HG02938 (cell line): ENCODE data around the gene CLTCL1.

ENCODE experiments used
- ATAC-seq: cut with Tn5 transposase; IDR thresholded peaks from one replicate; pipeline ENCODE4 v1.9.1; 2021; ENCODE audit warnings: mild to moderate bottlenecking, moderate library complexity; ENCODE audit not compliant: unreplicated experiment

Gene CLTCL1

DNA sequence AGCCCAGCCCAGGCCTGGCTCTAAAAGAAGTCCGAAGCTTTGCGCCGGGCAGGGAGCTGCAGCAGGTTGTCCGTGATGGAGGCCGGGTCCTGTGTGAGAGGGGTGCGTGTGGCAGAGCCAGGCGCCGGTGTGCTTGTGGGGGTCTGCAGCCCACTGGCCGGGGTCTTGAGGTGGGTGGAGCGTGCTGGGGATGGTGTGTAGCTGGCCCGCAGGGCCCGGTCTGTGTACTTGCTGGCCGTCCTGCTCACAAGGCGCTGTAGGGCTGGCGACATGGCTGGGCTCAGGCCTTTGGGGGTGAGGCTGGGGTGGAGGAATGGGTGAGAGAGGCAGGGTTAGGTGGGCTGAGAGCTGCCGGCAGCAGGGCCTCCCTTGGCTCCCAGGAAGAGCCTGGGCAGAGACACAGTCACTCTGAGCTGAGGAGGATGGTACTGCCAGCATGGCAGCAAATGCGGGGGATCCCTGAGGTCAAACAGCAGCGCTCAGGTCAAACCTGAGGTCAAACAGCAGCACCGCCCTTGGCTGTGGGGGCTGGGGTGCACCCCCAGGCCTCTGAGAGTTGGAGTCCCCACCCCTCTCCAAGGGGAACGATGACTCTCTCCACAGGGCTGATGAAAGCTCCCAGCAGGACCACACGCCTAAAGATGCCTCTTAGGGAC, 157.2 kb downstream of the CLTCL1 start:
- ATAC-seq = no peak

DNA sequence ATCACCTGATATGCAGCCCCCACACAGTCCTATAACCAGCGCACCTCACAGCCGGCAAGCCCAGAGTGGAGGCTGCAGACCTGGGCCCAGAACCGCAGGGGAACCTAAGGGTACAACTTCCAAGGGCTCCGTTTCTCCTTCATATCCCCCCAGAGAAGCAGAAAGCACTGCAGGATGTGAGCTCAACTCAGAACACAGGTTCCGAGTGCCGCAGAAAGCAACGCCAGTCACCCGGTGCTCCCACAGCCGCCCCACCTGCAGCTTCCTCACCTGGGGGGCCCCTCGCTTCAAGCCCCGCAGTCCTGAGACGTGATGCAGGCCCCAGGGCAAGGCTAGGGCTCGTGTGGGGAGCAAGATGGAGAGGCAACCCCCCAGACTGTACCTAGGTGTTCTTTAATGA, 158.0 kb downstream of the CLTCL1 start:
- ATAC-seq = no peak

DNA sequence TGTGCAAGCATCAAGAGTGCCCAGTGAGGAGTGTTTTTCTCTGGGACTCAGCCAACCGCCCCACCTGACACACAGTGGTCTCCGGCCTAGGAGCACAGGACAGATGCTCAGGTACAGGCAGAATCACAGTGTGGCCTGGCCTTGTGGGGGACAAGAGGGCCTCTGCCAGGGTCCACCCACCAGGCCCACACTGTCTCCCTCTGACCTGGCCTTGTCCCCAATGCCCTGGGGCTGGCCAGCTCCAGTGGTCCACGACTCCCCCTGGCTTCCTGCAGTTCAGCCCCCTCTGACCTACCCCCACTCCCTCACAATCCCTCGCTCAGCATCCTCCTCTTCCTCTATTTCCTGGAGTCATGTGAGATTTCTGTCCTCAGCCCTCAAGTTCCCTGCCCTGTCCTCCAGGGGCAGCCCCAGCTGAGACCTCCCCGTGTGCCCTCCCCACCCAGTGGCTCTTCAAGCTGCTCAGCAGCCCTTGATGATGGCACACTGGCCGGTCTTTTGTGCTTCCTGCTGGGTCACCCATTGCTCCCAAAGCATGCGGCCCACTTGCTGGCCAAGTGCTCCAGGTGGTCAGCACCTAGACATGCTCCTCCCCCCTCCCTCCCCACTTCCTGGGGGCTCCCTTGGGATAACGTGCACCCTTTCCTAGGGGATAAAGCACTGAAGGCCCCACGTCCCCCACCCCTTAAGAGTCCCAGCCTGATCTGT, 158.7 kb downstream of the CLTCL1 start:
- ATAC-seq = no peak

DNA sequence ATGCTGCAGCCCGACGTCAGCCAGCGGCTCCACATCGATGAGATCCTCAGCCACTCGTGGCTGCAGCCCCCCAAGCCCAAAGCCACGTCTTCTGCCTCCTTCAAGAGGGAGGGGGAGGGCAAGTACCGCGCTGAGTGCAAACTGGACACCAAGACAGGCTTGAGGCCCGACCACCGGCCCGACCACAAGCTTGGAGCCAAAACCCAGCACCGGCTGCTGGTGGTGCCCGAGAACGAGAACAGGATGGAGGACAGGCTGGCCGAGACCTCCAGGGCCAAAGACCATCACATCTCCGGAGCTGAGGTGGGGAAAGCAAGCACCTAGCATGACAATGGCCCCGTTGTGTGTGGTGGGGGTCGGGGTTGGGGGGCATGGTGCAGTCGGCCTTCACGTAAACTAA, 159.4 kb downstream of the CLTCL1 start:
- ATAC-seq = no peak

DNA sequence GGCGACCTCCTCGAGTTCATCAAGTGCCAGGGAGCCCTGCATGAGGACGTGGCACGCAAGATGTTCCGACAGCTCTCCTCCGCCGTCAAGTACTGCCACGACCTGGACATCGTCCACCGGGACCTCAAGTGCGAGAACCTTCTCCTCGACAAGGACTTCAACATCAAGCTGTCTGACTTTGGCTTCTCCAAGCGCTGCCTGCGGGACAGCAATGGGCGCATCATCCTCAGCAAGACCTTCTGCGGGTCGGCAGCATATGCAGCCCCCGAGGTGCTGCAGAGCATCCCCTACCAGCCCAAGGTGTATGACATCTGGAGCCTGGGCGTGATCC, 159.9 kb downstream of the CLTCL1 start:
- no peak for ATAC-seq

DNA sequence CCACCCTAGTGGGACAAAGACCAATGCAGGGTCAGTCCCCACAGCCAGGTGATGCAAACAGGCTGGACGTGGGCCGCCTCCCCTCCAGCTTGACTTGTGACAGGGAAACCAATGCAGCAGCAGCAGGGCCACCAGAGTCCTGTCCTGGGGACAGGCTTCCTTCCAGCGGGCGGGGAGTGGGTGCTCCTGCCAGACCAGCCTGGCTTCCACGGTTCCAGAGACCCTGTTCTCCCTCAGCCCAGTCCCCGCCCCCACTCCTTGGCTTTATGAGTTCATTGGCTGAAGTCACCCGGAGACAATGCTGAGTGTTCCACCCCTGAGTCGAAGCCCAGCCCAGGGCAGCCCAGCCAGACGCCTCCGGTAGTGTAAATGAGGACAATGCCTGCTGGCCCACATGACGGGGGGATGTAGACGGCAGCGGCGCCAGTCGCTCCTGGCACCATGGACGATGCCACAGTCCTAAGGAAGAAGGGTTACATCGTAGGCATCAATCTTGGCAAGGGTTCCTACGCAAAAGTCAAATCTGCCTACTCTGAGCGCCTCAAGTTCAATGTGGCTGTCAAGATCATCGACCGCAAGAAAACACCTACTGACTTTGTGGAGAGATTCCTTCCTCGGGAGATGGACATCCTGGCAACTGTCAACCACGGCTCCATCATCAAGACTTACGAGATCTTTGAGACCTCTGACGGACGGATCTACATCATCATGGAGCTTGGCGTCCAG, 160.4 kb downstream of the CLTCL1 start, which contains the start of gene TSSK2:
Gene TSSK2, plus strand, starts transcription at position 350 of the 726 bp plus-strand sequence. Its CDS starts 92 bp downstream, at position 442.
- no peak for ATAC-seq

DNA sequence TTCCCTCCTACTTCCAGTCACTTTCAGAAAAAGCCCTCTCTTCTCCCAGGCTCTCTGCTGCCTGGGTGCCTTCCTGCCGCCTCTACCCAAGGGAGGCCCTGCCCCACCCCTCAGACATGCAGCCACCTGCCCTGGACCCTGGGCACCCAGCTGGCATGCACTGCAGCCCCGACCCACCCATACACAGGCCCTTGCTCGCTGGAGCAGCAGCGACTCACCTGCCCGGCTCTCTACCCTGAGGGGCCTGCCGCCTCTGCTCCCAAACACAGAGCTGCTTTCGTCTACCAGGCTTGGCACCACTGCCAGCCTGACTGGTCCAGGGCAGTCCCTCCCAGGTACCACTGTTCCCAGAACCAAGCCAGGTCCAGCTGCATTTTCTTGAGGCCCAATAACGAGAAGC, 161.6 kb downstream of the CLTCL1 start:
- no peak for ATAC-seq
